ENCODE results near the gene CLDN22. TPM values are rescaled to one million over a fixed set of nuclear protein-coding genes. Genes with fewer than 3 reads are reported as not detected.

The CLDN22 gene
- total RNA-seq, result not detected

DNA sequence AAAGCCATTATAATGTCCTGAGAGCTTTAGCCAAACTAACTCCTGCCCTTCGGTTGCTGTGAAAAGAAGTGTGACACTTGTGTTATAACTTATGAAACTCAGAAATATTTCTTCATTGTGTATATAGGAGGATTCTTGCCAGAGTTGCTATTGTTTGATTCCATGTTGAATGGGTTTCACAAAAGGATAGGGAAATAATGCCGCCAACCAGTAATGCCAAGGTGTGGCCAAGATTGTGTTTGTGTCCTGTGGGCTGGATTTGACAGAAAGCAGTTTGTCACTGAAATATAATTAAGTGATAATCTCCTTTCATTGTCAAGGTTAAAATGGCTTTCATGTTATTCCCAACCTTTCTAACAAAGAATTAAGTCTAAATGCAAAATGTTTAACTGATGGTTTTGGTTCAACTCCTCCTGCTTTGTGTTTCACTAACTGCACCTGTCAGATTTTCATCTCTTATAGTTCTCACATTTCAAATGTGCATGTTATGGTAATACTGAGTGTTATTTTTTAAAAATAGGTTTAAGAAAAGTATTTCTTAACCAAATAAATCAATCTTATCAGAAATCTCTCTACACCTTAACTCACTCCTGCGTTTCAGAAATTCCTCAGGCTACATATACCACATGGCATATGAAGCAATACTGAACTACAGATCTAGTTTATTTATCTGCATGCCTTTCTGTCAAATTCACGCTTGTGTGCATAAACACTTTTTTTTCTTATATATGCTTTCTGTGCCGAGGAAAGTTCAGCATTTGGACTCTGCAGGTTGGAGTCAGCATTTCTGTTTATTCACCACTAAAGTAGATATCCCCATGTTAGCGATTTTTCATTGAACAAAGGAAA is at the start of gene CLDN22:
TSS of gene CLDN22 (minus strand) at position 66 of the 849 bp plus-strand sequence. CDS start at position 8, 58 bp downstream.
- Histone ChIP-seq H3K27me3 (ENCODE audit: control insufficient read depth in 3 of 3, insufficient read depth in 3 of 3, low read length in 3 of 3) (no peaks in the 10 kb centered on the region), H3K9ac (ENCODE audit: low read depth in 1 of 3, low read length in 3 of 3) (no peak within 1 kb of the TSS), H3K27ac (ENCODE audit: low read depth, low read length) (no peak within 1 kb of the TSS), H3K9me3 (ENCODE audit: control insufficient read depth in 3 of 3, low read length in 3 of 3) (no peaks in the 10 kb centered on the region), H3K4me3 (ENCODE audit: low read length in 3 of 3) (no peak within 1 kb of the TSS), H3K4me1 (ENCODE audit: control insufficient read depth in 3 of 3, insufficient read depth in 3 of 3, low read length in 3 of 3) (no peaks in the 10 kb centered on the region), H3K36me3 (ENCODE audit: control insufficient read depth in 3 of 3, insufficient read depth in 3 of 3, low read length in 3 of 3) (peaks cover 0 to 3% (median 0%) of the 10 kb centered on the region in 3 donors)

GRCh38 chr4:183369073-183369472 is 49.0 kb upstream of the CLDN22 start:
- H3K27me3 ChIP-seq (ENCODE audit: control insufficient read depth in 3 of 3, insufficient read depth in 3 of 3, low read length in 3 of 3), result no peaks in the 10 kb centered on the region
- no peak overlapping the region for H3K9ac ChIP-seq (ENCODE audit: low read depth in 1 of 3, low read length in 3 of 3)
- H3K9me3 ChIP-seq (ENCODE audit: control insufficient read depth in 3 of 3, low read length in 3 of 3), result peaks cover 0 to 5% (median 4%) of the 10 kb centered on the region in 3 donors
- H3K4me3 ChIP-seq (ENCODE audit: low read length in 3 of 3), result no peak overlapping the region
- H3K27ac ChIP-seq (ENCODE audit: low read depth, low read length), result no peak overlapping the region
- no peaks in the 10 kb centered on the region for H3K4me1 ChIP-seq (ENCODE audit: control insufficient read depth in 3 of 3, insufficient read depth in 3 of 3, low read length in 3 of 3)
- no peaks in the 10 kb centered on the region for H3K36me3 ChIP-seq (ENCODE audit: control insufficient read depth in 3 of 3, insufficient read depth in 3 of 3, low read length in 3 of 3)

- H3K27me3 ChIP-seq (ENCODE audit: control insufficient read depth in 3 of 3, insufficient read depth in 3 of 3, low read length in 3 of 3), result no peaks in the 10 kb centered on the region
- H3K4me3 ChIP-seq (ENCODE audit: low read length in 3 of 3), result no peak overlapping the region
- no peaks in the 10 kb centered on the region for H3K36me3 ChIP-seq (ENCODE audit: control insufficient read depth in 3 of 3, insufficient read depth in 3 of 3, low read length in 3 of 3)
- no peaks in the 10 kb centered on the region for H3K4me1 ChIP-seq (ENCODE audit: control insufficient read depth in 3 of 3, insufficient read depth in 3 of 3, low read length in 3 of 3)
- H3K9ac ChIP-seq (ENCODE audit: low read depth in 1 of 3, low read length in 3 of 3), result no peak overlapping the region
- no peak overlapping the region for H3K27ac ChIP-seq (ENCODE audit: low read depth, low read length)
- H3K9me3 ChIP-seq (ENCODE audit: control insufficient read depth in 3 of 3, low read length in 3 of 3), result no peaks in the 10 kb centered on the region
Measured at GRCh38 chr4:183366206-183366835, 46.2 kb upstream of the CLDN22 start.

DNA sequence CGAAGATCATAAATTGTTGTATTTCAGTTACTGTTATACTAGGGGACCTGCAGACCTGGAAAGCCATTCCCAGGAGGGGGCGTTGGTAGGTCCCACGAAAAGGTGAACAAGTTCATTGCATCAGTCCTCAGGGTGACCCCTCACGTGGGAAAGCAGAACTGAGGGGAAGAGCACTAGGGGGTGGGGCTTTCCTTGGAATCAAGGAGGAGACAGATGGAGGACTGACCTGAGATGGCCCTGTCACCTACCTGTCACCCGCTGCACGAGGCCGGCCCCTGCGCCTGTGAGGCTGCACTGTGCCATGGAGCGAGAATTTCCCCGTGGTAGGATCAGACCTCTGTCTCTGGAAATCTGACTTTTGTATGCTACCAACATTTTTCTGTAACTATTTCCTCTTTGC is 43.9 kb upstream of the CLDN22 start:
- Histone ChIP-seq H3K9me3 (ENCODE audit: control insufficient read depth in 3 of 3, low read length in 3 of 3) (no peaks in the 10 kb centered on the region), H3K36me3 (ENCODE audit: control insufficient read depth in 3 of 3, insufficient read depth in 3 of 3, low read length in 3 of 3) (no peaks in the 10 kb centered on the region), H3K9ac (ENCODE audit: low read depth in 1 of 3, low read length in 3 of 3) (no peak overlapping the region), H3K4me1 (ENCODE audit: control insufficient read depth in 3 of 3, insufficient read depth in 3 of 3, low read length in 3 of 3) (no peaks in the 10 kb centered on the region), H3K27ac (ENCODE audit: low read depth, low read length) (no peak overlapping the region), H3K27me3 (ENCODE audit: control insufficient read depth in 3 of 3, insufficient read depth in 3 of 3, low read length in 3 of 3) (no peaks in the 10 kb centered on the region), H3K4me3 (ENCODE audit: low read length in 3 of 3) (no peak overlapping the region)

GRCh38 chr4:183362916-183363542 is 43.0 kb upstream of the CLDN22 start:
- H3K27me3 ChIP-seq (ENCODE audit: control insufficient read depth in 3 of 3, insufficient read depth in 3 of 3, low read length in 3 of 3), result no peaks in the 10 kb centered on the region
- no peak overlapping the region for H3K9ac ChIP-seq (ENCODE audit: low read depth in 1 of 3, low read length in 3 of 3)
- no peaks in the 10 kb centered on the region for H3K4me1 ChIP-seq (ENCODE audit: control insufficient read depth in 3 of 3, insufficient read depth in 3 of 3, low read length in 3 of 3)
- no peaks in the 10 kb centered on the region for H3K9me3 ChIP-seq (ENCODE audit: control insufficient read depth in 3 of 3, low read length in 3 of 3)
- no peaks in the 10 kb centered on the region for H3K36me3 ChIP-seq (ENCODE audit: control insufficient read depth in 3 of 3, insufficient read depth in 3 of 3, low read length in 3 of 3)
- no peak overlapping the region for H3K4me3 ChIP-seq (ENCODE audit: low read length in 3 of 3)
- H3K27ac ChIP-seq (ENCODE audit: low read depth, low read length), result no peak overlapping the region

DNA sequence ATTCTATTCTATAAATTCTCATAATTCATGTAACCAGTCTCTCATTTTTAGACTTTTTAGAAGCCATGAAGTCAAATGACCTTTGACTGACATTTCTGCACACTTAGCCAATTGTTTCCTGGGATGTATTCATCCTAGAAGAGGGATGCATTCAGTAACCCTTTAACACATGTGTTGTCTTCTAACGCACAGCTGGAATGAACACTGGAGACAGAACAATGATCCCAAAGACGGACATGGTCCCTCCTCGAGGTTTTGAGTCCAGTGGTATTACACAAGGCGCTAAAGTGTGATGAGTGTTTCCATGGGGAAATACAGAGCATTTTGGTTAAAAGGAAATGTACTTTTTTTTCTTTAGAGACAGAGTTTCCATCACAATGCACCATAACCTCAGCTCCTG is 42.0 kb upstream of the CLDN22 start:
- H3K9me3 ChIP-seq (ENCODE audit: control insufficient read depth in 3 of 3, low read length in 3 of 3), result no peaks in the 10 kb centered on the region
- no peak overlapping the region for H3K4me3 ChIP-seq (ENCODE audit: low read length in 3 of 3)
- H3K36me3 ChIP-seq (ENCODE audit: control insufficient read depth in 3 of 3, insufficient read depth in 3 of 3, low read length in 3 of 3), result no peaks in the 10 kb centered on the region
- H3K4me1 ChIP-seq (ENCODE audit: control insufficient read depth in 3 of 3, insufficient read depth in 3 of 3, low read length in 3 of 3), result no peaks in the 10 kb centered on the region
- no peaks in the 10 kb centered on the region for H3K27me3 ChIP-seq (ENCODE audit: control insufficient read depth in 3 of 3, insufficient read depth in 3 of 3, low read length in 3 of 3)
- no peak overlapping the region for H3K27ac ChIP-seq (ENCODE audit: low read depth, low read length)
- H3K9ac ChIP-seq (ENCODE audit: low read depth in 1 of 3, low read length in 3 of 3), result no peak overlapping the region

DNA sequence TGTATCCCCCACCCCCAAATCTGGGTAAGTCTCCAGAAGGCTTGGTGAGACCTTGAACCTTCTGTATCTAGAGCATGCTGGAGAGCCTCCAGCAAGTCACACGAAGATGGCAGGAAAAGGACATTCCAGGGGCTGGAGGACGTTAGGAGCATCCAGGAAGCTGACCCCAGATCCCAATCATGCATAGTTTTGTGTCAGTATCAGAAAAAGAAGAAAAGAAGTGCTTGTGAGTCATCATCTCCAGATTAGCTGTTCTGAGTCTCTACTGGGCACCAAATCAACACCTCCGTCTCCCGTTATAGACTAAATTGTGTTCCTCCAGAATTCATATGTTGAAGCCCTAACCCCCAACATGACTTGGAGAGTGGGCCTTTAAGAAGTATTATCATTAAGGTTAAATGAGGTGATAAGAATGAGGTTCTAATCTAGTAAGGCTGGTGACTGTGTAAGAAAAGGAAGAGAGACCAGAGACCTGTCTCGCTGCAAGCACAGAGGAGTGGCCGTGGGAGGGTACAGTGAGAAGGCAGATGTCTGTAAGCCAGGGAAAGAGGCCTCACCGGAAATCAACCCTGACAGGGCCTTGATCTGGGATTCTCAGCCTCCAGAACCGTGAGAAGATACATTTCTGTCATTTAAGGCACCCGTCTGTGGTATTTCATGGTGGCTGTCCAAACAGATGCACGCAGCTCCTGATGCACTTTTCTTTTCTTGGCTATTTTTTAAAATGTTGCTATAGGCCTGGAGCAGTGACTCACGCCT is 40.3 kb upstream of the CLDN22 start:
- no peak overlapping the region for H3K27ac ChIP-seq (ENCODE audit: low read depth, low read length)
- H3K9me3 ChIP-seq (ENCODE audit: control insufficient read depth in 3 of 3, low read length in 3 of 3), result no peaks in the 10 kb centered on the region
- no peaks in the 10 kb centered on the region for H3K4me1 ChIP-seq (ENCODE audit: control insufficient read depth in 3 of 3, insufficient read depth in 3 of 3, low read length in 3 of 3)
- no peak overlapping the region for H3K4me3 ChIP-seq (ENCODE audit: low read length in 3 of 3)
- H3K27me3 ChIP-seq (ENCODE audit: control insufficient read depth in 3 of 3, insufficient read depth in 3 of 3, low read length in 3 of 3), result no peaks in the 10 kb centered on the region
- no peaks in the 10 kb centered on the region for H3K36me3 ChIP-seq (ENCODE audit: control insufficient read depth in 3 of 3, insufficient read depth in 3 of 3, low read length in 3 of 3)
- H3K9ac ChIP-seq (ENCODE audit: low read depth in 1 of 3, low read length in 3 of 3), result no peak overlapping the region

DNA sequence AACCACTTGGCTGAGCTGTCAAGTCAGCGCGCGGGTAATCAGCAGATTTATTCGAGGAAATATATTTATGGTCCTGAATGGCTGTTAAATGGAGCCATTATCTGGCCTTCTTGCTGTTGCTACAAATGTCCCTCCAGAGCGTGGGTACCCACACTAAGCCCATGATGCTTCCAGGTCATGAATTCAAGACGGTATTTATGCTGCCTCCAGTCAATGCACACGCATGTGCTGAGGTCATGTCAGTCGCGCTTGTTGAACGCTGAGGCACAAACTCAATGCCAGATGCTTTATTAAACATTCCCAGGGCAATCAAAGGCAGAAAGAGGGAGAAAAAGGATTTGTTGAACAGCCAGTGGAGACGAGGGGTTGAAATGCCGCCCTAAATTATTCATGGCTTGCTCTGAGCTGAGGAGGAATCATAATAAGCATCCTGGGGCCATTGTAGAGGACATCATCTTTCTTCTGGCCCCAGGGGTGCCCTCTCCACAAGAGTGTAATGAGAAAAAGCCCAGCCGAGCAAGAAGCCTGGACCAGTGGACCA is 38.2 kb upstream of the CLDN22 start:
- no peak overlapping the region for H3K9ac ChIP-seq (ENCODE audit: low read depth in 1 of 3, low read length in 3 of 3)
- H3K4me3 ChIP-seq (ENCODE audit: low read length in 3 of 3), result no peak overlapping the region
- no peaks in the 10 kb centered on the region for H3K9me3 ChIP-seq (ENCODE audit: control insufficient read depth in 3 of 3, low read length in 3 of 3)

GRCh38 chr4:183356931-183357675 is 37.0 kb upstream of the CLDN22 start:
- H3K4me3 ChIP-seq (ENCODE audit: low read length in 3 of 3), result no peak overlapping the region
- H3K36me3 ChIP-seq (ENCODE audit: control insufficient read depth in 3 of 3, insufficient read depth in 3 of 3, low read length in 3 of 3), result no peaks in the 10 kb centered on the region
- H3K4me1 ChIP-seq (ENCODE audit: control insufficient read depth in 3 of 3, insufficient read depth in 3 of 3, low read length in 3 of 3), result no peaks in the 10 kb centered on the region
- no peak overlapping the region for H3K27ac ChIP-seq (ENCODE audit: low read depth, low read length)
- peaks cover 0 to 6% (median 0%) of the 10 kb centered on the region in 3 donors for H3K27me3 ChIP-seq (ENCODE audit: control insufficient read depth in 3 of 3, insufficient read depth in 3 of 3, low read length in 3 of 3)
- H3K9ac ChIP-seq (ENCODE audit: low read depth in 1 of 3, low read length in 3 of 3), result no peak overlapping the region
- H3K9me3 ChIP-seq (ENCODE audit: control insufficient read depth in 3 of 3, low read length in 3 of 3), result no peaks in the 10 kb centered on the region

More for the DNA sequence above, 38.2 kb upstream of the CLDN22 start:
- no peaks in the 10 kb centered on the region for H3K36me3 ChIP-seq (ENCODE audit: control insufficient read depth in 3 of 3, insufficient read depth in 3 of 3, low read length in 3 of 3)
- H3K4me1 ChIP-seq (ENCODE audit: control insufficient read depth in 3 of 3, insufficient read depth in 3 of 3, low read length in 3 of 3), result no peaks in the 10 kb centered on the region
- H3K27me3 ChIP-seq (ENCODE audit: control insufficient read depth in 3 of 3, insufficient read depth in 3 of 3, low read length in 3 of 3), result peaks cover 0 to 6% (median 0%) of the 10 kb centered on the region in 3 donors
- H3K27ac ChIP-seq (ENCODE audit: low read depth, low read length), result no peak overlapping the region

Measured in skeletal muscle tissue (tissue), 4 donors.